HG02642 (cell line): Measurements from ENCODE around the gene PGS1.

ENCODE experiments used
- ATAC-seq: cut with Tn5 transposase; IDR thresholded peaks from one replicate; pipeline ENCODE4 v1.9.1; 2021; ENCODE audit warnings: mild to moderate bottlenecking; ENCODE audit not compliant: unreplicated experiment, poor library complexity

PGS1 gene

DNA sequence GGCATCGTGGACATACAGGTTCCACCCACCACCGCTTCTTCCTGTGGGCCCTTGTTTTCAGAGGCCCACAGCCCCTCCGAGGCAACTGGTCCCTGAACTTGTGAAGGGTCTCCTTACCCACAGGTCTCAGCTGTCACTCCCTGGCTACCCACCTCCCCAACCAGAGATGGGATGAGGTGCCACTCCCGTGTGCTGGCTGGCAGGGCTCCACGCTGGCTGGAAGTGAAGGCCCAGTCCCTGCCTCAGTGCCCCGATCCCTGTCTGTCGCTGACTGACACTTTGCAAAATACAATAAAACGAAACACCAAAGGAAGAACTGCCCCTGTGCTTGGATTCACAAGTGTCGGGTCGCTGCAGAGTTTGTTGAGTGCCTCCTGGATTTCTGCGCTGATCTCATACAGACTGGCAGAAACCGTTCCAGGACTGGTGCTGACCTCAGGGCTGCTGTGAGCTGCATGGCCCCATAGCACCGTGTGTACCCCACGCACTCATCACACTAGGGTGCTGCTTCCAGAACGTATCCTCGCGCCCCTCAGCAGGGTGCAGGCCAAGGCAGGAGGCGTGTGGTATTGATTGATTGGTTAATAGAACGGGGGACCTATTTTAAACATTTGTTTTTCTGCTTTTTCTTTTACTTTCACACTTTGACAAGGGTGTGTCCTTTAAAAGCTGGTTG, 57.0 kb downstream of the PGS1 start:
- ATAC-seq = no peak

DNA sequence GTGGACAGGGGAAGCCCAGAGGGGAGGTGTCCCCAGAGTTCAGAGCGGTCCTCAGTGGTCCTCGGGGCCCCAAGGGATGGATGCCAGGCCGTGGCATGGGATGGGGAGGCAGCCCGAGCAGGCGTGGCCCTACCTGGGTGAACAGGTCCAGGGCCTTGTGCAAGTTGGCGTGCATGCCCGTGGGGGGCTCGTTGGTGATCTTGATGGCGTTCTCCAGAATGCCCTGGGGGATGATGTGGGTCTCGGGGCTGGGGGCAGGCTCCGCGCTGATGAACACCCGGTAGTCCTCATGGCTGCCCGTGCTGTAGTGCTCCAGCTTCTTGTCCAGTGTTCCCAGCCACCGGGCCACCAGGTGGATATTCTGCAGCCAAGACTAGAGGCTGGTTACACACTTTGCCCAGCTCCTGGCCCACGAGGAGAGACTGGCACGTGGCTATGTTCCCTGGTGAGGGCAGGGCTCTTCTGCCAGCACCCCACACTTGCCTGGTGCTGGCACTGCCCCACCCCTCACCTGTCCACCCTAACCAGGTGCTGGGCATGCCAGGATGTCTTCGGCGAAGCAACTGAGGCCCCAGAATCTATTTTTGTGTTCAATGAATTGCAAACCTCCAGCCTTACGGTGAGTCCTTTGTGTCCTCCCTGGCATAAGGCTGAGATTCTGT, 59.2 kb downstream of the PGS1 start:
- ATAC-seq = no peak

DNA sequence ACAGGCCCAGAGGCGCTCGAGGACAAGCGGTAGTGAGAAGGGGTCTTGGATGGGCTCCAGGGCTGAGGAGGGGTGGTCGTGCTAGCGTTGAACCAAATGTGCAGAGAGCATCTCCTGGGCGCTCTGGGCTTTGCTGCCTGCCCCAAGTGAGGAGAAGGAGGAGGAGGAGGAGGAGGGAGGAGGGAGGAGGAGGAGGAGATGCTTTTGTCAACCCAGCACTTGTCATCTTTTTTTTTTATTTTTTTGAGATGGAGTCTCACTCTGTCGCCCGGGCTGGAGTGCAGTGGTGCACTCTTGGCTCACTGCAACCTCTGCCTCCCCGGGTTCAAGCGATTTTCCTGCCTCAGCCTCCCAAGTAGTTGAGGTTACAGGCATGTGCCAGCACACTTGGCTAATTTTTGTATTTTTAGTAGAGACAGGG, 59.8 kb downstream of the PGS1 start:
- ATAC-seq = no peak

DNA sequence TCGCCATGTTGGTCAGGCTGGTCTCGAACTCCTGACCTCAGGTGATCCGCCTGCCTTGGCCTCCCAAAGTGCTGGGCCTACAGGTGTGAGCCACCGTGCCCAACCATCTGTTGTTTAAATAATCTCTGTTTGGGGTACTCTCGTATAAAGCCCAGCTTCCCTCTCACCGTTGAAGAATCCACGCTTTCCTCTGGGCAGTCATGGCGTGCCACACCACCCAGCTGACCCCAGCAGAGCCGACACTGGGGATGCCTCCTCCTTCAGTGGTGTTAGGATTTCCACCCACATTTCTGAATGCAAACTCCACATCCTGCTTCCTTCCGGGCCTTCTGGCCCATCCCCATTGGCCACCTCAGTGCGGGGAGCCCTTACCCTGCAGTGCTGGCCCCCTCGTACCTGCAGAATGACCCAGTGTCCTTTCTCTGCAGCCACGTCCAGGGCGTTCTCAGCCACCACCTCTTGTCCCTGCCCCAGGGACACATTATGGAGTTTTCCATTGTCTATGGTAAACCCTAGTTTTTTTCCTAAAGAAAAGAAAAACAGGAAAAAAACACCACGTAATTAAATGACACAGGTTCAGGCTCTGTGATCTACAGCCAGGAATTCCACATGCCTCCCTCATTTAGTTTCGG, 60.4 kb downstream of the PGS1 start:
- no peak for ATAC-seq

DNA sequence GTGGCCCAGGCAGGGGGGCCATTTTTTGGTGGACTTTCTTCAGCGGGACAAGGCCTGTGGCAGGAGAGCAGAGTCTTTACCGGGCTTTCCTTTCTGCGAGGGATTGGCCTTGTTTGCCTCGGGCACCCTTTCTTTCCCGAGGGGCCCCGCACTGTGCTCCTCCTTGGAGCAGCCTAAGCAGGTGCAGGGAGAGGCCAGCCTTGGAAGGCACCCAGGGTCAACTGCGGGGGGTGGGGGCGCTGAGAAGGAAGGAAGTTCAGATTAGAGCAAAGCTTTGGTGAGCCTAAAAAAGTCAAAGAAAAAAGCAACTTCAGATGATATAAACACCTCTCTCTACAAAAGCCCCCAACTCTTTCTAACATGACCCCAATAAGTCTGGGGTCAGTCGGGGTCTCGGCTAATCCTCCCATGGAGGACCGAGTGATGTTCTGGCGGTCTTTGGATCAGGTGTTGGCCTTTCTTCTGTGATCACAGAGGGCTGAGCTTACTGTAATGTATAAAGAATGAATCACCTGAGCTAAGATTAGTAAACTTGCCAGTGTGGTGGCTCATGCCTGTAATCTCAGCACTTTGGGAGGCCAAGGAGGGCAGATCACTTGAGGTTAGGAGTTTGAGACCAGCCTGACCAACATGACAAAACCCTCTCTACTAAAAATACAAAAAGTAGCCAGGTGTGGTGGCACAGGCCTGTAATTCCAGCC, 63.0 kb downstream of the PGS1 start:
- no peak for ATAC-seq

DNA sequence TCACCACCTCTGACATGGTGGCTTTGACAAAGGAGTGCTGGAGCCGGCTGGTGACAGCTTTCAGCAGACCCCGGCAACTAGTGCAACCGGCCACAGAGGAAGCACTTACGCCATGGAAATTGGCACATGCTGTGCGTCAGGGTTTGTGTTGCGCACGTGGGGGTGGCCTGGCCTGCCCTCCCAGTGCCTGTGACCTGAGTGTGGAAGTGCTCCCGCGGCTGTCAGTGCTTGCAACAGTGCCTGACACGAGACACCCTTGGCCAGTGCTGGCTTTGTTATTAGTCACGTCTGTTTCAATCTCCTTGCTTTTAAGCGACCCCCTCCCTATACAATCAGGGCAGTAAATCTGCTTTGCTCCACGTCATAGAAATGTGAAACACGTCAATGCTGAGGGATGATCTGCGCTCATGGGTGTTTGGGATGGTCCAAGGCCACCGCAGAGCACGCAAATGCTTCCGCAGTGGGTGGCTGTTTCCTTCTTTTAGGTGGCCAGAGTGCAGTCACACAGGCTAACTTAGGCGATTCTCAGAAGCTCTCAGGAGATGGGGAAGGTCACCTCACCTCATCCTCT, 64.3 kb downstream of the PGS1 start:
- no peak for ATAC-seq

DNA sequence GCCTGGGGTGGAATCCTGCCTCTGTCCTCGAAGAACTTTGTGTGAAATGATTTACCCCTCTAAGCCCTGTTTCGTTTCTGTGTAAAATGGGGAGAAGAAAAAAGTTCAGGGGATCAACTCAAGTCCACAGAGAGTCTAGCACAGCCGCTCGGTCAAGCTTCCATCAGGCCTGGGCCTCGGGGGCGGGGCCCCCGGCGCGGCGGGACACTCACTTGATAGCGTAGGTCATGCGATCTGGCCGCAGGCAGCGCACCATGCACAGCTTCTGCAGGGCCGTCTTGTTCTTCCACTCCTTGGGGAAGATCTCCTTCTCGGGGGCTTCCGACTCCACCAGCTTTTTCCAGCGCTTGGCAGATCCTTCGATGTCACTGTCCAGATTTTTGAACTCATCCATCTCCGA, 65.9 kb downstream of the PGS1 start:
- no peak for ATAC-seq

DNA sequence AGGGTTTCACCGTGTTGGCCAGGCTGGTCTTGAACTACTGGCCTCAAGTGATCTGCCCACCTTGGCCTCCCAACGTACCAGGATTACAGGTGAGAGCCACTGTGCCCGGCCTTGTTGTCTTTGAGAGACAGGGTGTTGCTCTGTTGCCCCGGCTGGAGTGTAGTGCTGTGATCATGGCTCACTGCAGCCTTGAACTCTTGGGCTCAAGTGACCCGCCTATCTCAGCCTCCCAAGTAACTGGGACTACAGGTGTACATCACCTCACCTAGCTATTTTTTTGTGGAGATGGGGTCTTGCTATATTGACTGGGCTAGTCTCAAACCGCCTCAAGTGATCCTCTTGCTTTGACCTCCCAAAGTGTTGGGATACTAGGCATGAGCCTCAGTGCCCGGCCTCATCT, 68.4 kb downstream of the PGS1 start:
- no peak for ATAC-seq

DNA sequence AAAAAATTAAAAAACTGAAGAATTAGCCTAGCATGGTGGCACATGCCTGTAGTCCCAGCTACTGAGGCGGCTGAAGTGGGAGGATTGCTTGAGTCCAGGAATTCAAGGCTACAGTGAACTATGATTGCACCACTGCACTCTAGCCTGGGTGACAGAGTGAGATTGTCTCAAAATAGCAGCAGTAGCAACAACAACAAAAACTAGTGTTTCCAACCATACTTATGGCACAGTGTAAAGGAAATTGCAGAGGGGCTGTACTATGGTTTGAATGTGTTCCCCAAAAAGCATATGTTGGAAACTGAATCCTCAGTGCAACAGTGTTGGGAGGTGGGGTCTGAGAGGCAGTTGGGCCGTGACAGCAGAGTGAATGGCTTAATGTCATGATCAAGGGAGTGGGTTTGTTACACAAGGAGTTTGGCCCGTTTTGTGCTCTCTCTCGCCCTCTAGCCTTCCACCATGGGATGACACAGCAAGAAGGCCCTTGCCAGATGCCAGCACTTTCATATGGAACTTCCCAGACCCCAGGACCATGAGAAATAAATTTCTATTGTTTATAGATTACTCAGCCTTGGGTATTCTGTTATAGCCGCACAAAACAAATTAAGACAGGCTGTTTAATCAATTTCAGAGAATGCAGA, 70.0 kb downstream of the PGS1 start:
- ATAC-seq = no peak

DNA sequence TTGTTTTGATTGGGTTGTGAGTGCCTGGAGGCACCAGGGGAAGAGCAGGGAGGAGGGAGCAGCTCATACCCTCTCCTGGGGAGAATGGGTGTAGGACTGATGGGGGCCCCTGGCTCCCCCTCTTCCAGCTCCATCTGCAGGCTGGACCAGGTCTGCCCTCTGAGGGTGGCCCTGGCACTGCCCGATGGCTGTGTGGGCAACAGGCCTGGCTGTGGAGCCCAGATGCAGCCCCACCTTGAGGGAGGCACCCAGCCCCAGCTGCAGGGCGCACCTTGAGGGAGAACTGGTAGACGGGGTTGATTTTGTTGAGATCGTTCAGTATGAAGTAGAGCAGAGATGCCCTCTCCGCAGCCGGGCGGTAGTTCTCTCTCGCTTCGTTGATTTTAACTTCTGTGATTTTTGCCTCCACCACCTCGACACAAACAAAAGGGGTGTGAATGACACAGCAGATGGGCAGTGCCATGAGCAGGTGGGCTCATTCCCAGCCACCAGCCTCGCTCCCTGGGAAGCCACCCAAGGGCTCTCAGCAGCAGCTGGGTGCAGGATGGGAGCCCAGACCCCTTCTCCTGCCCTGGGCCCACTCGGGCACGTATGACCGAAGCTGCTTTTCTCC, 71.6 kb downstream of the PGS1 start:
- ATAC-seq = no peak

DNA sequence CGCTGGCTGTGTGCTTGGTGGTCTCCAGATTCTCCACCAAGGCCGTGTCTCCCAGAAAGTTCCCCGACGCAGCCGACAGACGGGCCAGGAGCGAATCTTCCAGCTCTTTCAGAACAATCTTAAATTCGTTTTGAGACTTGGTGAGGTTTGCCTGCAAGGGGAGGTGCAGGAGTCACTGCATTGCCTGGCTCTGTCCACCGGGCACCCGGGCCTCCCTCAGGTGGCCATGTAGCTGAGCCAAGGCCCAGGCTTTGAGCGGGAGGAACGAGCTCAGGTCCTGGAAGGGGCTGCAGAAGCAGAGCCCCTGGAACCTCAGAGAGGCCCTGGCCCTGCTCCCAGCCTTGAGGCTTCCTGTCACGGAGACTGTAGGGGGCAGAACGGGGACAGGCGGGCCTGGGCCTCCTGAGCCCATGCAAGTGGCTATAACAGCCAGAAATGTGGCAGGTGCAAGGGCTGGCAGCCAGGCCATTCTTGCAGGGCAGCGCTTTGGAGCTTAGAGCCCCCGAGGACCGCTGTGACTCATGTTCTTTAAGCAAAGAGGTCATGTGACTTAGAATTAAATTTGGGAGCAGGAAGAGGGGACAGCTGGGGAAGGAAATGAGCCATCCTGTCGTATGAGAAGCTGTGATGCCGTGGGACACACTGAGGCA, 72.4 kb downstream of the PGS1 start:
- ATAC-seq = no peak

DNA sequence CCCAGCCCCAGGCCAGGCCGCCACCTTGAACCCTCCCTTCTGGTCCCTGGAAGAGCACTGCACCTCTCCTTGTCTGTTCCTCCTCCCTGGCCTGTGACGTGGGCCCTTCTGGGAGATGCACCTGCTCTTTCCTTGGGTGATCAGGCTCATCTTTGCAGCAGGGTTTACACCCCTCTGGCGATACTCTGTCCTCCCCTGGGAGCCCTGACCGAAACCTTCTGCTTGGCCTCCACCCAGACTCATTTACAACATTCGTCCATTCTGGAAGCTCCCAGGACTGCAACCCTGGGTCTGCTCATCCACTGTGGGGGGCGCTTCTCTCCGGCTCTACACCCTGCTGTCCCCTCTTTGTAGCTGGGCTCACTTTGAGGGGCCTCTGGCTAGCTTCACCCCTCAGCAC, 73.3 kb downstream of the PGS1 start:
- ATAC-seq = no peak

DNA sequence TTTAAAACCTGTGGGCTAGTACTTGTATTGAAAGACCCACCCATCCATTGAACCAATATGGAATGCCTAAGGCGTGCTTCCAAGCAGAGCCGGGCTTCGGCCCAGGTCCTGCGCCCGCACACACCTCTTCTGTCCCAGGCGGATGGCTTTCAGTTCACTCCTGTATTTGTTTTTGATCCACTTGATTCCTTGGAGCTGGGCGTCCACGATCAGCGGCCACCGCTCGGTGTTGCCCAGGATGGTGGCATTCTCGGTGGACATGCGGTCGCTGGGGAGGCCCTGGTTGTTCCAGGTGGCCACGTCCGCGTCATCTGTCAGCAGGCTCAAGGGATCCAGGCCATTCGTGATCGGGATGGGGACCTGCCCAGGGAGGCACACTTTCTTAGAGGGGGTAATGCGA, 75.9 kb downstream of the PGS1 start:
- no peak for ATAC-seq

DNA sequence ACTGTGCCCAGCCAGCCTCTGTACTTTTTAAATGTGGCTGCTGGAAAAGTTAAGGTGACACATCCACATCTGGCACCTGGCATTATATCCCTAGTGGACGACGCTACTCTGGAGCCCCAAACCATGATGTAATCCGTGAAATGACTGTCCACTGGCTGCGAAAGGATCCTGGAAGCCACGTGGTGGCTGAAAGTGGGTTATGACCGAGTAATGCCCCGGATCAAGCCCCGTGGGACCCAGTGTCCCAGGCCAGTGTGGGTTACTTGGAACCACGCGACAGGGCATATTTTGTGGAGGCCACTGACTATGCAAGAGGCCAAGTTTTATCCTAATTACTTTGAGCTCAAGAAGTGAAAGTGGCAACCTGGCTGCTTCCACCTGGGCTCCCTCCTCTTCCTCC, 79.6 kb downstream of the PGS1 start:
- no peak for ATAC-seq

DNA sequence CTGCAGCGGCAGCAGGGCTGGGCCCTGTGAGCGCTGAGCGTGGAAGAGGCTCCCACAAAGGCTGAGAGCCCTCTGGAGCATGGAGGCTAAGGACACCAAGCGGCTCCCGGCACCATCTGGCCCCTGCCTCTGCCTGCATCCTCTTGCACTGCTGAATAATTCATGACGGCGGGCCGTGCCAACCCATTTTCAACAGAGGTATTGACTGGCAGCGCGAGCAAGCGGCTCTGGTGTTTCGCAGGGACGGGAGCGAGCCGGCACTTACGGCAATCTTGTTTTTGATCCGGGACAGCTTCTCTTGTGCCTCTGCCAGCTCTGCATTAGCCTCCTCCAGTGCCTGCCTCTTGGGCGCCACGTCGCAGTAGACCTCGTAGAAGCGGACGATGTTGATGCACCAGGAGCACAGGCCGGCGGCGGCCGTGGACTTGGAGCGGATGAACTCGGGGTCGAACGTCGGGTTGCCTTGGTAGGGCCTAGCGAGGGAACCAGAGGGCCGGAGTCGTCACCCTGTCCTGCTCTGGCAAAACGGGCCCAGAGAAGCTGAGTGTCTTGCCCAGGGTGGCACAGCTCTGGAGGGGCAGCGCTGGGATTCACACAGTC, 80.4 kb downstream of the PGS1 start:
- no peak for ATAC-seq

DNA sequence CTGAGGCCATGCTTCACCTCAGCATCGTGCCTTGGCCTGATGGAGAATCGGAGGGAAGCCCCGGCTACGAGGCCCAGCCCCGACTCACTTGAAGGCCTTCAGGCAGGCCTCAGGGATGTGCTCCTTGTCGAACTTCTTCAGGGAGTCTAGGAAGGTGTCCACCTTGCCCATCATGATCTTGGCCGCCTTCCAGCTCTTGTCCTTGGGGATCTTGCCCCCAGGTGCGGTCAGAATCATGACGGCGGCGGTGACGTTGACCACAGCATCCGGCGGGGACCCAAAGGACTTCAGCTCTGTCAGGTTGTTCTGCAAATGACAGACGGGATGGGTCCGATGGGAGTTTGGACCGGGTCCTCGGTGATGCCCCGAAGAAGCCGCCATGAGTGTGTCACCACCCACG, 81.2 kb downstream of the PGS1 start:
- ATAC-seq = no peak

DNA sequence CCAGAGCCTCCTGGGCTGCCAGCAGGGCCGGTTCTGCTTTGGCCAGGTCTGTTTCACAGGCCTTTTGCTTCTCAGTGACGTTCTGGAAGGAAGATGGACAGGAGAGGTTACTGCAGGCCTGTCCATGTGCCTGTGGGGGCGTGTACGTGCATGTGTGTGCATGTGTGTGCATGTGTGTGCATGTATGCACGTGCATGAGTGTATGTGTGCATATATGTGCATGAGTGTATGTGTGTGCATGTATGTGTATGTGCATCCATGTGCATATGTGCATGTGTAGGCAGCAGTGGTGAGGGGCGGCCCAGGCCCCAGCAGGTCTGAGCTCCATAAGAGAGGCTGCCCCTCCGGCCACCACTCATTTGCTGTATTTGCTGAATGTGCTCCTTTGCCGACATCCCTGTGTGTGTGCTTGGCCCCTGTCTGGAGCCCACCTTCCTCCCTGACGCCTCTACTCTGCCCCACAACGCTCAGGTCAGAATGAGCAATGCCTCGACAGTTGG, 81.8 kb downstream of the PGS1 start:
- ATAC-seq = no peak

DNA sequence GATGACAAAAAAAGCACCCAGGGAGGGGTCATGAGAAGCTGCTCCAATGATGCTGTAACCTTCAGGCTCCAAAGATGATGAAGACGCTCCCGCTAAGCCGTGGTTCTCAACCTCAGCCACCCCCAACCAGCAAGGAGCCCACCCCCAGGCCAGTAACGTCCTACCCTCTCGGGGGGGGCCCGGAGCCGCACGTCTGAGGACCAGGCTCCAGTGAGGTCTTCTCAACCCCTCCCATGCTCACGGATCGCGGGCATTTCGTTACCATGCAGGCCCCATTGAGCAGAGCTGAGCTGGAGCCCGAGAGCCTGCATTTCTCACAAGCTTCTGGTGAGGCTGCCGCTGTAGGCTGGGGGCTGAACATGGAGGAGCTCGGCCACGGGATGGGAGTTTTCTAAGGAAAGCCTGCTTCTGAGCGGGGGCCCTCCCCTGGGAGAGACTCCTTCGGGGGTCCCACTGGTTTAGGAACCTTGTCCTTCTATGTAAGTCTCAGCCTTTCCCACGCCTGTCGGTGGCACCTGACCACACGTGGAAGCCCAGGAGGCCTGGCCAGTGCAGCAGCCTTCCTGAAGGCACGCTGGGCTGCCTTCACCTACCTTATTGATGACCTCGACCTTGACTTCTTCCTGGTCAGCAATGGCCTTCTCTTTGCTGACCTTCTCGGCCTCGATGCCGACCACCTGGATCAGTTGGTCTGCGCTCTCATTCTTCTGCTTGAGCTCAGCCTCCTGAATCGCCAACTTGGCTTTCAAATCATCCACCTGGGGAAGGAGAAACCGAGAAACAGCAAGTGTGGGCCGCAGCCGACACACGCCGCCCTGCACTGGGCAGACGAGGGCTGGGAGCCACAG, 82.7 kb downstream of the PGS1 start:
- no peak for ATAC-seq
